SK-N-SH (cell line): ENCODE data around the gene ABCF1. TPM values are rescaled to one million over a fixed set of nuclear protein-coding genes. Genes with fewer than 3 reads are reported as not detected.

Experiments used
- CTCF ChIA-PET: fragments of 300-600, 350-600 bp; formaldehyde crosslinking; extraction: SDS; loops from one replicate; lab custom pipeline; 2021; lab: Yijun Ruan, JAX
- POLR2A ChIA-PET: fragments of 350-600 bp; sonication (Branson Sonifier 250); formaldehyde crosslinking; extraction: SDS; loops from one replicate; lab custom pipeline; 2020; ENCODE audit warnings: antibody characterized with exemption, inconsistent platforms; lab: Yijun Ruan, JAX
- DNase-seq: peaks from one replicate; pipeline ENCODE4 v3.0.0; 2012
- H2AFZ ChIP-seq: fragments of 200-600 bp; sonication (generic); 2 replicates; pipeline ENCODE4 v1.8.1; 2016; ENCODE audit warnings: antibody characterized with exemption, mild to moderate bottlenecking, low read depth
- H3F3A ChIP-seq: fragments of 200-600 bp; sonication (generic); replicated peaks from 2 replicates; pipeline ENCODE3; 2016; ENCODE audit warnings: antibody characterized with exemption, mild to moderate bottlenecking; ENCODE audit not compliant: insufficient read depth
- H3K27ac ChIP-seq, 2 experiments: fragments of 200-500 bp in 1 of 2; fragments of 200-600 bp in 1 of 2; sonication (Bioruptor generic) in 1 of 2; sonication (generic), shearing (Covaris generic) in 1 of 2; 2 replicates each; pipeline versions ENCODE4 v1.5.1 to v1.6.1; 2014 to 2016; ENCODE audit warnings: low read depth in 2 of 2, inconsistent platforms in 1 of 2, low read length in 1 of 2, mild to moderate bottlenecking in 1 of 2, mixed read lengths in 1 of 2
- H3K27me3 ChIP-seq: fragments of 200-600 bp; sonication (generic), shearing (Covaris generic); 2 replicates; pipeline ENCODE4 v1.6.1; 2016; ENCODE audit warnings: mixed run types; ENCODE audit not compliant: insufficient read depth
- H3K36me3 ChIP-seq, 2 experiments: fragments of 200-500 bp in 1 of 2; fragments of 200-600 bp in 1 of 2; sonication (Bioruptor generic) in 1 of 2; sonication (generic) in 1 of 2; replicated peaks in 1 of 2; 2 replicates each; pipeline versions ENCODE3 to v1.5.1; 2014 to 2016; ENCODE audit warnings: low read length in 1 of 2, mild to moderate bottlenecking in 1 of 2; ENCODE audit not compliant: insufficient read depth in 2 of 2, control insufficient read depth in 1 of 2
- H3K4me1 ChIP-seq, 2 experiments: fragments of 200-500 bp in 1 of 2; fragments of 200-600 bp in 1 of 2; sonication (Bioruptor generic) in 1 of 2; sonication (generic), shearing (Covaris generic) in 1 of 2; 2 replicates each; pipeline versions ENCODE4 v1.5.1 to v1.6.1; 2014 to 2016; ENCODE audit warnings: low read depth in 1 of 2, low read length in 1 of 2, mixed run types in 1 of 2; ENCODE audit not compliant: insufficient read depth in 2 of 2, control insufficient read depth in 1 of 2
- H3K4me2 ChIP-seq: fragments of 200-600 bp; sonication (generic), shearing (Covaris generic); 2 replicates; pipeline ENCODE4 v1.6.1; 2017; ENCODE audit warnings: mixed run types
- H3K4me3 ChIP-seq, 2 experiments: fragments of 200-500 bp in 1 of 2; fragments of 200-600 bp in 1 of 2; sonication (Bioruptor generic) in 1 of 2; sonication (generic), shearing (Covaris generic) in 1 of 2; 2 replicates each; pipeline versions ENCODE4 v1.5.1 to v1.8.1; 2014 to 2016; ENCODE audit warnings: low read depth in 2 of 2, inconsistent platforms in 1 of 2, low read length in 1 of 2, mild to moderate bottlenecking in 1 of 2, mixed read lengths in 1 of 2, moderate library complexity in 1 of 2
- H3K79me2 ChIP-seq: fragments of 200-600 bp; sonication (generic); 2 replicates; pipeline ENCODE4 v1.8.1; 2017; ENCODE audit warnings: mild to moderate bottlenecking; ENCODE audit not compliant: insufficient read depth
- H3K9ac ChIP-seq: fragments of 200-600 bp; sonication (generic); 2 replicates; pipeline ENCODE4 v1.6.1; 2017; ENCODE audit warnings: mixed run types
- H3K9me2 ChIP-seq: fragments of 200-600 bp; sonication (generic); 2 replicates; pipeline ENCODE4 v1.6.1; 2017; ENCODE audit warnings: mixed run types
- H3K9me3 ChIP-seq: fragments of 200-600 bp; sonication (generic); 2 replicates; pipeline ENCODE4 v1.6.1; 2017; ENCODE audit warnings: mixed run types, mild to moderate bottlenecking, moderate library complexity
- H4K20me1 ChIP-seq: fragments of 200-600 bp; sonication (generic); 2 replicates; pipeline ENCODE4 v1.6.1; 2017; ENCODE audit warnings: mild to moderate bottlenecking, mixed run types; ENCODE audit not compliant: insufficient read depth
- CHD2 ChIP-seq: fragments of 150-350 bp; IDR thresholded peaks from 2 replicates; pipeline ENCODE4 v1.6.1; 2018; ENCODE audit warnings: low read length; ENCODE audit not compliant: partially characterized antibody
- CTCF ChIP-seq: fragments of 200-600 bp; sonication (generic); IDR thresholded peaks from 2 replicates; pipeline ENCODE4 v1.6.1; 2017; ENCODE audit warnings: antibody characterized with exemption, mild to moderate bottlenecking, moderate library complexity
- ELF1 ChIP-seq: IDR thresholded peaks from 2 replicates; pipeline ENCODE4 v1.4.0; 2012
- EP300 ChIP-seq, 2 experiments: IDR thresholded peaks; 2 replicates each; pipeline versions ENCODE4 v1.4.0 to v1.6.1; 2012; ENCODE audit warnings: borderline replicate concordance in 1 of 2, low read depth in 1 of 2, low read length in 1 of 2
- EZH2phosphoT487 ChIP-seq: fragments of 200-600 bp; sonication (generic); IDR thresholded peaks from 2 replicates; pipeline ENCODE4 v1.6.1; 2017; ENCODE audit warnings: low read depth, mixed run types, mild to moderate bottlenecking, antibody characterized with exemption, moderate library complexity, borderline replicate concordance
- FOSL2 ChIP-seq: IDR thresholded peaks from 2 replicates; pipeline ENCODE4 v1.4.0; 2012; ENCODE audit warnings: low read depth, mild to moderate bottlenecking, moderate library complexity, borderline replicate concordance
- JUND ChIP-seq: IDR thresholded peaks from 2 replicates; pipeline ENCODE4 v1.4.0; 2012
- MEF2A ChIP-seq: IDR thresholded peaks from 2 replicates; pipeline ENCODE4 v1.4.0; 2012; ENCODE audit warnings: low read depth, borderline replicate concordance
- RAD21 ChIP-seq: IDR thresholded peaks from 2 replicates; pipeline ENCODE4 v1.6.1; 2012; ENCODE audit warnings: mild to moderate bottlenecking, low read length
- RCOR1 ChIP-seq: fragments of 150-350 bp; IDR thresholded peaks from 2 replicates; pipeline ENCODE4 v1.6.1; 2017; ENCODE audit warnings: antibody characterized with exemption, low read length
- RXRA ChIP-seq: IDR thresholded peaks from 2 replicates; pipeline ENCODE4 v1.4.0; 2012; ENCODE audit warnings: low read depth, mild to moderate bottlenecking, borderline replicate concordance
- SIN3A ChIP-seq: IDR thresholded peaks from 2 replicates; pipeline ENCODE4 v1.6.1; 2012; ENCODE audit warnings: low read depth, mild to moderate bottlenecking, low read length, moderate library complexity, borderline replicate concordance
- SMC3 ChIP-seq: IDR thresholded peaks from 2 replicates; pipeline ENCODE4 v1.6.1; 2012; ENCODE audit warnings: low read depth, low read length, improper control_type of control experiment
- TCF12 ChIP-seq: IDR thresholded peaks from 2 replicates; pipeline ENCODE4 v1.4.0; 2012
- TEAD4 ChIP-seq: IDR thresholded peaks from 2 replicates; pipeline ENCODE4 v1.4.0; 2012; ENCODE audit warnings: mild to moderate bottlenecking, borderline replicate concordance; ENCODE audit not compliant: insufficient read depth
- USF1 ChIP-seq: IDR thresholded peaks from 2 replicates; pipeline ENCODE4 v1.4.0; 2012; ENCODE audit warnings: low read depth, borderline replicate concordance
- WGBS: methylation state at CpG from one replicate; pipeline ENCODE4 v1.1.6; 2017; ENCODE audit warnings: low lambda C conversion rate; 5-methylcytosine and 5-hydroxymethylcytosine counted together
- polyA plus RNA-seq, 3 experiments: library from polyadenylated mRNA; depleted of rRNA; stranded (reverse); fragments of >200 nt; gene quantifications; 2 replicates each; pipeline ENCODE4 v1.2.3, GENCODE V29; 2012
- TF ChIP-seq, protein P1 (sequence below): IDR thresholded peaks from 2 replicates; pipeline ENCODE4 v1.4.0; 2012; ENCODE audit warnings: low read depth, borderline replicate concordance
- TF ChIP-seq, protein P2 (sequence below): IDR thresholded peaks from 2 replicates; pipeline ENCODE4 v1.6.1; 2012; ENCODE audit warnings: mild to moderate bottlenecking, low read depth, low read length, moderate library complexity

ABCF1 gene
- polyA plus RNA-seq, 1 of the 3 experiments (the other 2 are of a cell fraction) = 53.4 TPM

DNA sequence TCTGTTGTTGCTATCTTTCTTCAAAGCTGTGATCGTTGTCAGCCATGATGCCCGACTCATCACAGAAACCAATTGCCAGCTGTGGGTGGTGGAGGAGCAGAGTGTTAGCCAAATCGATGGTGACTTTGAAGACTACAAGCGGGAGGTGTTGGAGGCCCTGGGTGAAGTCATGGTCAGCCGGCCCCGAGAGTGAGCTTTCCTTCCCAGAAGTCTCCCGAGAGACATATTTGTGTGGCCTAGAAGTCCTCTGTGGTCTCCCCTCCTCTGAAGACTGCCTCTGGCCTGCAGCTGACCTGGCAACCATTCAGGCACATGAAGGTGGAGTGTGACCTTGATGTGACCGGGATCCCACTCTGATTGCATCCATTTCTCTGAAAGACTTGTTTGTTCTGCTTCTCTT is 19.3 kb downstream of the ABCF1 start:
- ChIA-PET CTCF (interaction anchor here (0.9 to 2.6 kb wide), 6 partner anchors 10 to 82 kb away, joined by 3 to 11 read pairs (median 4); partner anchors contain the start of gene DHX16), POLR2A (interaction anchor here (0.6 to 2.3 kb wide), 3 partner anchors 10 to 24 kb away, joined by 3 to 8 read pairs (median 6); partner anchors contain the start of gene ABCF1)
- Histone ChIP-seq H3F3A (peaks cover 17% of the 10 kb centered on the region), H3K27ac (peak overlapping the region in 1 of 2 experiments; percentile 7; a peak in 1 of 4 replicates), H3K4me2 (no peak overlapping the region), H3K9me3 (no peaks in the 10 kb centered on the region), H3K36me3 (peaks cover 51 to 53% of the 10 kb centered on the region in 2 experiments), H3K27me3 (no peaks in the 10 kb centered on the region), H2AFZ (no peak overlapping the region), H3K4me3 (no peak overlapping the region), H3K79me2 (peaks cover 5% of the 10 kb centered on the region; the same call in 1 of the 2 replicates), H4K20me1 (0 out of 2 replicates have a peak, but pooled peaks cover 4% of the 10 kb centered on the region), H3K4me1 (no peaks in the 10 kb centered on the region), H3K9me2 (no peaks in the 10 kb centered on the region), H3K9ac (no peak overlapping the region)
- DNase-seq = no peak
- WGBS = 94% methylated on average over 6 of the region's 8 CpGs
- TF ChIP-seq RXRA = no peak
- TF ChIP-seq, protein P1, sequence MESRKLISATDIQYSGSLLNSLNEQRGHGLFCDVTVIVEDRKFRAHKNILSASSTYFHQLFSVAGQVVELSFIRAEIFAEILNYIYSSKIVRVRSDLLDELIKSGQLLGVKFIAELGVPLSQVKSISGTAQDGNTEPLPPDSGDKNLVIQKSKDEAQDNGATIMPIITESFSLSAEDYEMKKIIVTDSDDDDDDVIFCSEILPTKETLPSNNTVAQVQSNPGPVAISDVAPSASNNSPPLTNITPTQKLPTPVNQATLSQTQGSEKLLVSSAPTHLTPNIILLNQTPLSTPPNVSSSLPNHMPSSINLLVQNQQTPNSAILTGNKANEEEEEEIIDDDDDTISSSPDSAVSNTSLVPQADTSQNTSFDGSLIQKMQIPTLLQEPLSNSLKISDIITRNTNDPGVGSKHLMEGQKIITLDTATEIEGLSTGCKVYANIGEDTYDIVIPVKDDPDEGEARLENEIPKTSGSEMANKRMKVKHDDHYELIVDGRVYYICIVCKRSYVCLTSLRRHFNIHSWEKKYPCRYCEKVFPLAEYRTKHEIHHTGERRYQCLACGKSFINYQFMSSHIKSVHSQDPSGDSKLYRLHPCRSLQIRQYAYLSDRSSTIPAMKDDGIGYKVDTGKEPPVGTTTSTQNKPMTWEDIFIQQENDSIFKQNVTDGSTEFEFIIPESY = no peak
- no peak for TF ChIP-seq FOSL2
- no peak for TF ChIP-seq MEF2A
- no peak for TF ChIP-seq CHD2
- TF ChIP-seq SIN3A = no peak
- TF ChIP-seq ELF1 = no peak

GRCh38 chr6:30591008-30591407 is 19.8 kb downstream of the ABCF1 start:
- Histone ChIP-seq H3K36me3 (peaks cover 46 to 53% of the 10 kb centered on the region in 2 experiments), H2AFZ (no peak overlapping the region), H3K4me1 (no peaks in the 10 kb centered on the region), H3K9me2 (no peaks in the 10 kb centered on the region), H3K4me2 (no peak overlapping the region), H3K27me3 (no peaks in the 10 kb centered on the region), H4K20me1 (0 out of 2 replicates have a peak, but pooled peaks cover 4% of the 10 kb centered on the region), H3F3A (peaks cover 17% of the 10 kb centered on the region), H3K79me2 (peaks cover 5% of the 10 kb centered on the region; the same call in 1 of the 2 replicates), H3K27ac (peak overlapping the region in 1 of 2 experiments; percentile 7; a peak in 1 of 4 replicates), H3K4me3 (no peak overlapping the region), H3K9ac (no peak overlapping the region), H3K9me3 (no peaks in the 10 kb centered on the region)
- CTCF ChIA-PET = interaction anchor here (0.9 to 2.6 kb wide), 3 partner anchors 46 to 50 kb away, joined by 3 to 11 read pairs (median 9); no protein-coding TSS in a partner anchor
- no peak for DNase-seq
- WGBS = 100% methylated on average over 1 of the region's 1 CpG
- POLR2A ChIA-PET = interaction anchor here (1.5 to 2.3 kb wide), 2 partner anchors 9 to 20 kb away, joined by 6 to 8 read pairs; partner anchors contain the start of gene ABCF1
- TF ChIP-seq CTCF = no peak
- no peak for TF ChIP-seq TCF12
- TF ChIP-seq EZH2phosphoT487 = no peak
- no peak for TF ChIP-seq JUND
- no peak for TF ChIP-seq CHD2
- TF ChIP-seq TEAD4 = no peak
- no peak for TF ChIP-seq USF1
- no peak for TF ChIP-seq RCOR1
- no peak for TF ChIP-seq EP300 (IDR thresholded peaks at IDR 0.05; ENCODE audit: borderline replicate concordance in 1 of 2, low read depth in 1 of 2, low read length in 1 of 2)
- no peak for TF ChIP-seq SIN3A
- TF ChIP-seq RAD21 = no peak
- TF ChIP-seq SMC3 = no peak
- TF ChIP-seq, protein P2, sequence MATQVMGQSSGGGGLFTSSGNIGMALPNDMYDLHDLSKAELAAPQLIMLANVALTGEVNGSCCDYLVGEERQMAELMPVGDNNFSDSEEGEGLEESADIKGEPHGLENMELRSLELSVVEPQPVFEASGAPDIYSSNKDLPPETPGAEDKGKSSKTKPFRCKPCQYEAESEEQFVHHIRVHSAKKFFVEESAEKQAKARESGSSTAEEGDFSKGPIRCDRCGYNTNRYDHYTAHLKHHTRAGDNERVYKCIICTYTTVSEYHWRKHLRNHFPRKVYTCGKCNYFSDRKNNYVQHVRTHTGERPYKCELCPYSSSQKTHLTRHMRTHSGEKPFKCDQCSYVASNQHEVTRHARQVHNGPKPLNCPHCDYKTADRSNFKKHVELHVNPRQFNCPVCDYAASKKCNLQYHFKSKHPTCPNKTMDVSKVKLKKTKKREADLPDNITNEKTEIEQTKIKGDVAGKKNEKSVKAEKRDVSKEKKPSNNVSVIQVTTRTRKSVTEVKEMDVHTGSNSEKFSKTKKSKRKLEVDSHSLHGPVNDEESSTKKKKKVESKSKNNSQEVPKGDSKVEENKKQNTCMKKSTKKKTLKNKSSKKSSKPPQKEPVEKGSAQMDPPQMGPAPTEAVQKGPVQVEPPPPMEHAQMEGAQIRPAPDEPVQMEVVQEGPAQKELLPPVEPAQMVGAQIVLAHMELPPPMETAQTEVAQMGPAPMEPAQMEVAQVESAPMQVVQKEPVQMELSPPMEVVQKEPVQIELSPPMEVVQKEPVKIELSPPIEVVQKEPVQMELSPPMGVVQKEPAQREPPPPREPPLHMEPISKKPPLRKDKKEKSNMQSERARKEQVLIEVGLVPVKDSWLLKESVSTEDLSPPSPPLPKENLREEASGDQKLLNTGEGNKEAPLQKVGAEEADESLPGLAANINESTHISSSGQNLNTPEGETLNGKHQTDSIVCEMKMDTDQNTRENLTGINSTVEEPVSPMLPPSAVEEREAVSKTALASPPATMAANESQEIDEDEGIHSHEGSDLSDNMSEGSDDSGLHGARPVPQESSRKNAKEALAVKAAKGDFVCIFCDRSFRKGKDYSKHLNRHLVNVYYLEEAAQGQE = no peak
